MM.1S (cell line): Measurements from ENCODE around the gene SCNN1B.

Experiments
- EZH2 ChIP-seq: fragments of 300-600 bp; sonication (generic); optimal IDR thresholded peaks from 2 replicates; pipeline ENCODE3; 2017; ENCODE audit warnings: low read depth, mild to moderate bottlenecking, antibody characterized with exemption, low read length, mixed read lengths
- TF ChIP-seq, protein P1 (sequence below): fragments of 300-600 bp; sonication (generic); IDR thresholded peaks from 2 replicates; pipeline ENCODE4 v1.5.1; 2016; ENCODE audit warnings: antibody characterized with exemption, low read length, mixed read lengths

DNA sequence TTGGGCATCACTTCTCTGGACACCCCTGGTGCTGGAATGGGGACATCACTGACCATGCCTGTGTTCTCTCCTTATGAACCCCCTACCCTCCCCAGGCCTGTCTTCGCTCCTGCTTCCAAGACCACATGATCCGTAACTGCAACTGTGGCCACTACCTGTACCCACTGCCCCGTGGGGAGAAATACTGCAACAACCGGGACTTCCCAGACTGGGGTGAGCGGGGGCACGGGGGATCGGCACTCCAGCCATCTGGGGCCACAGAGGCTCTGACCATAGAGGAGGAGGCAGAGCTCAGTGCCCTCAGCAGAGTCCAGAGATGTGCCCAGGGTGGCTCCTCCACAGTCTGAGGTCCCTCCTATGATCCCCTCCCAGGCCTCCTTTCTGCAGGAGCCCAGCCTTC lies 73.5 kb downstream of the SCNN1B start:
- no peak for TF ChIP-seq EZH2
- TF ChIP-seq, protein P1, sequence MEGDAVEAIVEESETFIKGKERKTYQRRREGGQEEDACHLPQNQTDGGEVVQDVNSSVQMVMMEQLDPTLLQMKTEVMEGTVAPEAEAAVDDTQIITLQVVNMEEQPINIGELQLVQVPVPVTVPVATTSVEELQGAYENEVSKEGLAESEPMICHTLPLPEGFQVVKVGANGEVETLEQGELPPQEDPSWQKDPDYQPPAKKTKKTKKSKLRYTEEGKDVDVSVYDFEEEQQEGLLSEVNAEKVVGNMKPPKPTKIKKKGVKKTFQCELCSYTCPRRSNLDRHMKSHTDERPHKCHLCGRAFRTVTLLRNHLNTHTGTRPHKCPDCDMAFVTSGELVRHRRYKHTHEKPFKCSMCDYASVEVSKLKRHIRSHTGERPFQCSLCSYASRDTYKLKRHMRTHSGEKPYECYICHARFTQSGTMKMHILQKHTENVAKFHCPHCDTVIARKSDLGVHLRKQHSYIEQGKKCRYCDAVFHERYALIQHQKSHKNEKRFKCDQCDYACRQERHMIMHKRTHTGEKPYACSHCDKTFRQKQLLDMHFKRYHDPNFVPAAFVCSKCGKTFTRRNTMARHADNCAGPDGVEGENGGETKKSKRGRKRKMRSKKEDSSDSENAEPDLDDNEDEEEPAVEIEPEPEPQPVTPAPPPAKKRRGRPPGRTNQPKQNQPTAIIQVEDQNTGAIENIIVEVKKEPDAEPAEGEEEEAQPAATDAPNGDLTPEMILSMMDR = no peak
